Activated naive CD8-positive, alpha-beta T cell treated with anti-CD3 and anti-CD28 coated beads, Interleukin-2, amount 50 U/mL, for 24 hours (primary cell): ENCODE results near the gene ATF6.

Source experiments
- ATAC-seq: fragments of 150-1000 bp; cut with Tn5 transposase; one replicate; pipeline ENCODE4 v1.10.0; 2021
- DNase-seq: peaks from one replicate; pipeline ENCODE4 v3.0.0; 2021
- H3K27ac Mint-ChIP-seq: one replicate; pipeline ENCODE4 v1.8.0; 2021; ENCODE audit warnings: mild to moderate bottlenecking, mixed read lengths
- H3K27me3 Mint-ChIP-seq: one replicate; pipeline ENCODE4 v1.8.0; 2021; ENCODE audit warnings: mixed read lengths
- H3K36me3 Mint-ChIP-seq: one replicate; pipeline ENCODE4 v1.8.0; 2021; ENCODE audit warnings: low read depth, mixed read lengths
- H3K4me1 Mint-ChIP-seq: one replicate; pipeline ENCODE4 v1.8.0; 2021; ENCODE audit warnings: mixed read lengths
- H3K4me3 Mint-ChIP-seq: one replicate; pipeline ENCODE4 v1.8.0; 2021; ENCODE audit warnings: mild to moderate bottlenecking, moderate library complexity, mixed read lengths
- H3K9me3 Mint-ChIP-seq: one replicate; pipeline ENCODE4 v1.8.0; 2021; ENCODE audit warnings: mixed read lengths

The ATF6 gene

DNA sequence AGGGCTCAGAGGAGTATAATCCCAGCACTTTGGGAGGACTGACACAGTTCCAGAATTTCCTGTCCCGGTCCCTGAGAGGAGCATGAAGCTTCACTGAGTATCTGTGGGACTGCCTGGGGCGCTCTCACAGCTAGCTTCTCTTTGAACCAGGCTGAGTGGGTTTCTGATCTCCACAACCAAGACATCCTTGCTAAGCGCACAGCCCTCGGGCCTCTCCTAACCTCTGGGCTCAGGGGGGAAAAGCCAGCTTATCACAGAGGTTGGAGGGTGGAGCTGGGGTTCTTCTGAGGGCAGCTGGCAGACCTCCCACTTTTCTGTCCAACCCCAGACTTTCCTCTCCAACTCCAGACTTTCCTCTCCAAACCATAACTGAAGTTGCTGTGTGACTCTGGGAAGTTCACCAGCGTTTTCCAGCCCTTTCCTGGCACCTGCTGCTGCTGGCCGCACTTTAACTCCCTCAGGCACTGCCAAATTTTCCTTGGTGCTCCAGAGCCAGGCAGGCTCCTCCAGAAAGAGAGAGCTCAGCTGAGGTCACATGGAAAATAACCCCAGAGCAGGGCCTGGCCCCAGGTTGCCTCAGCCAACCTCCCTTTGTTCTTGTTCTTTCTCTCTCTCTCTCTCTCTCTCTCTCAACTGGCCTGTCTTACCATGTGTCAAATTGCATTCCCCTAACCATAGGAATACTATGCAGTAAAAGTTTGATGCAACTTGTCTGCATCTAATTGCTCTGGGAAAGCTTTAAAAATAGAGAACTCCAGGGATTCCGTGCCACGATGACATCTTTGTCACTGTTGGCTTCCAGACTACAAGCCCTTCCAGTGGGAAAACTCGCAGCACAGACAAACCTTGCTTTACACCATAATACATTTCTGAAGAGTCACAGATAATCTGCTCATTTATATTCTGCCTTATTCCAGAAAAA lies 208.1 kb downstream of the ATF6 start:
- no peak overlapping the region for H3K27ac Mint-ChIP-seq
- H3K36me3 Mint-ChIP-seq = no peaks in the 10 kb centered on the region
- no peaks in the 10 kb centered on the region for H3K27me3 Mint-ChIP-seq
- DNase-seq (no peak), ATAC-seq (no peak)
- H3K9me3 Mint-ChIP-seq = no peaks in the 10 kb centered on the region
- H3K4me3 Mint-ChIP-seq = no peak overlapping the region
- H3K4me1 Mint-ChIP-seq = no peaks in the 10 kb centered on the region

- no peaks in the 10 kb centered on the region for H3K27me3 Mint-ChIP-seq
- ATAC-seq (no peak), DNase-seq (no peak)
- no peaks in the 10 kb centered on the region for H3K36me3 Mint-ChIP-seq
- no peak overlapping the region for H3K4me3 Mint-ChIP-seq
- H3K4me1 Mint-ChIP-seq = no peaks in the 10 kb centered on the region
- no peaks in the 10 kb centered on the region for H3K9me3 Mint-ChIP-seq
- H3K27ac Mint-ChIP-seq = no peak overlapping the region
These were observed 212.1 kb downstream of the ATF6 start for GRCh38 chr1:161978011-161978790.

DNA sequence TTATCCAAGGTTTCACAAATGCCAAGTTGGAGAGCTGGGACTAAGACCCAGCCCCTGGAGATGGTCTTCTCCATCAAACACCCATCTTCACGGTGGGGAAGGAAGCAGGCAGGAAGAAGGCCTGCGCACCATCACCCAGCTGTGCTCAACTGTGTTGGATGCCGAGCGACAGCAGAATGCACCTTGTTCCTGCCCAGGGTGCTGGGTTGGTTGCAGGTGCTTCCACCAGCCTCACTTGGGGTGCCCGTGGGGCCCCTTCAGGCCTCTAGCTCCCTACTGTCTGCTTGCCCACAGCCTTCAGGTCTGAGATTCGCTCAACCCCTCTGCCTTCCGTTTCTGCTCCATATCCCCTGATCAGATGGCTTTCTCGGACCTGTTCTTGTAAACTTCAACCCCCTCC lies 215.0 kb downstream of the ATF6 start:
- Mint-ChIP-seq H3K36me3 (no peaks in the 10 kb centered on the region), H3K27me3 (no peaks in the 10 kb centered on the region), H3K27ac (no peak overlapping the region), H3K4me3 (no peak overlapping the region), H3K9me3 (no peaks in the 10 kb centered on the region), H3K4me1 (no peaks in the 10 kb centered on the region)
- ATAC-seq (no peak), DNase-seq (no peak)

- H3K4me3 Mint-ChIP-seq = no peak overlapping the region
- H3K27me3 Mint-ChIP-seq = no peaks in the 10 kb centered on the region
- no peak overlapping the region for H3K27ac Mint-ChIP-seq
- DNase-seq = no peak
- no peaks in the 10 kb centered on the region for H3K36me3 Mint-ChIP-seq
- no peaks in the 10 kb centered on the region for H3K4me1 Mint-ChIP-seq
- no peak for ATAC-seq
- no peaks in the 10 kb centered on the region for H3K9me3 Mint-ChIP-seq
These were observed 215.8 kb downstream of the ATF6 start for GRCh38 chr1:161981735-161982506.

GRCh38 chr1:161982507-161982895 lies 216.4 kb downstream of the ATF6 start:
- H3K36me3 Mint-ChIP-seq = peaks cover 2% of the 10 kb centered on the region
- no peaks in the 10 kb centered on the region for H3K4me1 Mint-ChIP-seq
- H3K4me3 Mint-ChIP-seq = no peak overlapping the region
- ATAC-seq = no peak
- H3K27me3 Mint-ChIP-seq = no peaks in the 10 kb centered on the region
- DNase-seq = no peak
- H3K27ac Mint-ChIP-seq = no peak overlapping the region
- peaks cover 5% of the 10 kb centered on the region for H3K9me3 Mint-ChIP-seq

- H3K4me3 Mint-ChIP-seq = no peak overlapping the region
- H3K36me3 Mint-ChIP-seq = peaks cover 2% of the 10 kb centered on the region
- no peak overlapping the region for H3K27ac Mint-ChIP-seq
- no peaks in the 10 kb centered on the region for H3K4me1 Mint-ChIP-seq
- ATAC-seq (no peak), DNase-seq (no peak)
- peaks cover 7% of the 10 kb centered on the region for H3K9me3 Mint-ChIP-seq
- no peaks in the 10 kb centered on the region for H3K27me3 Mint-ChIP-seq
These were observed 216.8 kb downstream of the ATF6 start for GRCh38 chr1:161982917-161983316.

DNA sequence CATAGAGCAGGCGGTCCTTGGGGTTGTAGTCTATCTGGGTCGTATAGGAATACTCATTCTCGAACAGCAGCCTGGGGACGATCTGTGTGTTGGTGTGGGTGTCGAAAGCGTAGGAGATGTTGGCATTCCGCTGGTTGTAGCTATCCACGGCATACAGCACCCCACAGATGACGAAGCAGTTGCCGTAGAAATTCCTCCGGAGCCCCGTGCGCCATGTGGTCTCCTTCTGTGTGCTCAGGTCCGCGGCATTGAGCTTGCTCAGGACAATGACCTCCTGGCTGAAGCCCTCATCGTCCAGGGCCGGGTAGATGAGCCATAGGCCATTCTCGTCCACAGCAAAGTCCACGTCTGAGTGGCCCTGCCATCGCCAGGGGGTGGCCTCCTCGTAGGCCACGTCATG lies 217.6 kb downstream of the ATF6 start:
- Mint-ChIP-seq H3K9me3 (peaks cover 7% of the 10 kb centered on the region), H3K27me3 (no peaks in the 10 kb centered on the region), H3K4me1 (no peaks in the 10 kb centered on the region)

DNA sequence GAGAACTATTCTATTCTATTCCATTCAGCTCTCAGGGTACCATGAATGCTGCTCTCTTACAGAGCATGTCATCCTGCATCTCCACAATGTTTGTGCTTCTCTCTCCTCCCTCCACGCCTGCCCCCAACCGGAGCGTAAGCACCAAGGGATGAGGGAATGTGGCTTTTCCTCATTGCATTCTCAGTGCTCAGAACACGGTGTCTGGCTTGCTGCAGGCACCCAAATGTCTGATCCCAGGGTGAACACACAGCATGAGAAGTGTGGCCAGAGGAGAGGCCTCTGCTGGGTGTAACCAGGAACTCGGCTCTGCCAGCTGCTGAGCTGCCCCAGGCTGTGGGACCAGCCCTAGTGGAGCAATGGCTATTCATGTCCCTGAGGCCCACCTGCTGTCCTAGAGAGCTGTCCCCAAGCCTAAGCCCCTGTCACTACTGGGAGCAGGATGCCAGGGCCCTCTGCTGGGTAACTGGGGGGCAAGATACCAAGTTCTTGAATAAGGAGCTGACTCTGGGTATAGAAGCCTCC lies 219.2 kb downstream of the ATF6 start:
- no peak overlapping the region for H3K27ac Mint-ChIP-seq
- H3K36me3 Mint-ChIP-seq = peaks cover 2% of the 10 kb centered on the region
- peaks cover 7% of the 10 kb centered on the region for H3K9me3 Mint-ChIP-seq

More for the DNA sequence above, 217.6 kb downstream of the ATF6 start:
- Mint-ChIP-seq H3K4me3 (no peak overlapping the region), H3K36me3 (peaks cover 2% of the 10 kb centered on the region), H3K27ac (no peak overlapping the region)
- DNase-seq = no peak
- no peak for ATAC-seq

DNA sequence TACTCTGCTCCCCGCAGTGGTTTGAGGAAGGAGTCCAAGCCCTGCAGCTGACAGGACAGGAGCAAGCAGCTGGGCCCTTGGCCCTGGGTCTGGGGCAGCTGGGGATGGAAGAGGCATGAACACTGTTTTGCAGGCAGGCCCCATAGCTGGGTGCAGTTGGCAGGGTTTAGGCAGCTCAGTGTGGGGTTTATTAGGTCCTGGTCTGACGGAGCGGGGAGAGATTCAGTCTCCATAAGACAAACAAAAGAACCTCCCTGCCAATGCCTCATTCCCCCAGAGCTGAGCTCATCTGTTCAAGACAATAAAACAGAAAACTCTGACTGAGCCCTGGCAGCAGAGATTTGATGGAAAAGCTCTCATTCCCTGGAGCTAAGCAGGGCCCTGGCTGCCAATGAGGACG lies 220.2 kb downstream of the ATF6 start:
- no peak overlapping the region for H3K27ac Mint-ChIP-seq
- DNase-seq (no peak), ATAC-seq (no peak)
- no peak overlapping the region for H3K4me3 Mint-ChIP-seq
- H3K36me3 Mint-ChIP-seq = peaks cover 2% of the 10 kb centered on the region
- peaks cover 7% of the 10 kb centered on the region for H3K9me3 Mint-ChIP-seq
- no peaks in the 10 kb centered on the region for H3K27me3 Mint-ChIP-seq
- no peaks in the 10 kb centered on the region for H3K4me1 Mint-ChIP-seq

More for the DNA sequence above, 219.2 kb downstream of the ATF6 start:
- no peak overlapping the region for H3K4me3 Mint-ChIP-seq
- no peak for ATAC-seq
- DNase-seq = no peak
- no peaks in the 10 kb centered on the region for H3K27me3 Mint-ChIP-seq
- no peaks in the 10 kb centered on the region for H3K4me1 Mint-ChIP-seq

GRCh38 chr1:161987303-161987702 lies 221.2 kb downstream of the ATF6 start:
- H3K36me3 Mint-ChIP-seq = peaks cover 2% of the 10 kb centered on the region
- H3K4me3 Mint-ChIP-seq = no peak overlapping the region

DNA sequence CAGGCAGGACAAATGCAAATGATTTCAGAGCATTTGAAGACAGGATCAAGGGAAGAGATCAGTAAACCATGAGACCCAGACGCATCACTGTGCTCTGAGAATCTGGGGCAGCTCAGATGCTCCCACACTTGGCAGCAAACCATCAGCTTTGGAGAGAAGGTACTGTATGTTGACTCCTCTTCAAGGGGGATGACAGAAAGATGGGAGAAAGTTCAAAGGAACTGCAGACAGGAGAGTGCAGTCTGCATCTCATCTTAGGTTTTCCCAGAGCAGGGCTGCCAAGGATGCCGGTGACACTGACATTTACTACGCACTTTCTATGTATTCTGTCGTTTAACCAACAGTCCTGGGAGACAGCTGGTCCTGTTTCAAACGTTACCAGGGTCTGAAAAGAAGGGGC lies 221.8 kb downstream of the ATF6 start:
- H3K36me3 Mint-ChIP-seq = peaks cover 2% of the 10 kb centered on the region
- H3K4me3 Mint-ChIP-seq = no peak overlapping the region
- peaks cover 7% of the 10 kb centered on the region for H3K9me3 Mint-ChIP-seq
- no peaks in the 10 kb centered on the region for H3K4me1 Mint-ChIP-seq
- H3K27ac Mint-ChIP-seq = no peak overlapping the region
- ATAC-seq = no peak
- DNase-seq = no peak
- no peaks in the 10 kb centered on the region for H3K27me3 Mint-ChIP-seq

More at GRCh38 chr1:161987303-161987702, 221.2 kb downstream of the ATF6 start:
- Mint-ChIP-seq H3K27ac (no peak overlapping the region), H3K4me1 (no peaks in the 10 kb centered on the region), H3K27me3 (no peaks in the 10 kb centered on the region), H3K9me3 (peaks cover 7% of the 10 kb centered on the region)
- ATAC-seq (no peak), DNase-seq (no peak)

GRCh38 chr1:161988413-161988812 lies 222.3 kb downstream of the ATF6 start:
- Mint-ChIP-seq H3K4me1 (no peaks in the 10 kb centered on the region), H3K36me3 (peaks cover 2% of the 10 kb centered on the region), H3K4me3 (no peak overlapping the region), H3K27ac (no peak overlapping the region), H3K9me3 (peaks cover 7% of the 10 kb centered on the region), H3K27me3 (no peaks in the 10 kb centered on the region)
- no peak for DNase-seq
- no peak for ATAC-seq

GRCh38 chr1:161989108-161989507 lies 223.0 kb downstream of the ATF6 start:
- ATAC-seq = no peak

DNA sequence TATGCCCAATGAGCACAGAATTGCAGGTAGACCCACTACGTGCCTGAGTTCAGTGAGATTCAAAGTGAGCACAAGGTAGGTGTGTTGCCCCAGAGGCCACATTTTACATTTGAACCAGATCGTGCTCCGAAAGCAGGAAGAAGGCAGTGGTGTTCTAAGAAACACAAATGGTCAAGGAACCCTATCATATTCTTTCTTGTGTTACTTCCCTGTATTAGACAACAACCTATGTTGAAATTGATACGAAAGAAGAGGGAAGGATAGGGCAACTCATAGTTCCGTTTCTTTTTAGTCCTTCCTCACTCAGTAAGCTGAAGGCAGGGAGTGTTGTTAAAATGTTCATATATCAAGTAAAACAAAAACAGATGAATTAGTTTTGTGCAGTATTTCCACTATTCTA lies 223.7 kb downstream of the ATF6 start:
- H3K27ac Mint-ChIP-seq = no peak overlapping the region
- H3K4me1 Mint-ChIP-seq = no peaks in the 10 kb centered on the region
- no peaks in the 10 kb centered on the region for H3K27me3 Mint-ChIP-seq
- peaks cover 2% of the 10 kb centered on the region for H3K36me3 Mint-ChIP-seq
- peaks cover 7% of the 10 kb centered on the region for H3K9me3 Mint-ChIP-seq
- ATAC-seq (no peak), DNase-seq (no peak)
- no peak overlapping the region for H3K4me3 Mint-ChIP-seq

More at GRCh38 chr1:161989108-161989507, 223.0 kb downstream of the ATF6 start:
- no peak overlapping the region for H3K4me3 Mint-ChIP-seq
- no peak overlapping the region for H3K27ac Mint-ChIP-seq
- no peaks in the 10 kb centered on the region for H3K27me3 Mint-ChIP-seq
- DNase-seq = no peak
- H3K9me3 Mint-ChIP-seq = peaks cover 7% of the 10 kb centered on the region
- H3K4me1 Mint-ChIP-seq = no peaks in the 10 kb centered on the region
- peaks cover 2% of the 10 kb centered on the region for H3K36me3 Mint-ChIP-seq
